Measurements from ENCODE around the gene BEX3.

BEX3 gene

DNA sequence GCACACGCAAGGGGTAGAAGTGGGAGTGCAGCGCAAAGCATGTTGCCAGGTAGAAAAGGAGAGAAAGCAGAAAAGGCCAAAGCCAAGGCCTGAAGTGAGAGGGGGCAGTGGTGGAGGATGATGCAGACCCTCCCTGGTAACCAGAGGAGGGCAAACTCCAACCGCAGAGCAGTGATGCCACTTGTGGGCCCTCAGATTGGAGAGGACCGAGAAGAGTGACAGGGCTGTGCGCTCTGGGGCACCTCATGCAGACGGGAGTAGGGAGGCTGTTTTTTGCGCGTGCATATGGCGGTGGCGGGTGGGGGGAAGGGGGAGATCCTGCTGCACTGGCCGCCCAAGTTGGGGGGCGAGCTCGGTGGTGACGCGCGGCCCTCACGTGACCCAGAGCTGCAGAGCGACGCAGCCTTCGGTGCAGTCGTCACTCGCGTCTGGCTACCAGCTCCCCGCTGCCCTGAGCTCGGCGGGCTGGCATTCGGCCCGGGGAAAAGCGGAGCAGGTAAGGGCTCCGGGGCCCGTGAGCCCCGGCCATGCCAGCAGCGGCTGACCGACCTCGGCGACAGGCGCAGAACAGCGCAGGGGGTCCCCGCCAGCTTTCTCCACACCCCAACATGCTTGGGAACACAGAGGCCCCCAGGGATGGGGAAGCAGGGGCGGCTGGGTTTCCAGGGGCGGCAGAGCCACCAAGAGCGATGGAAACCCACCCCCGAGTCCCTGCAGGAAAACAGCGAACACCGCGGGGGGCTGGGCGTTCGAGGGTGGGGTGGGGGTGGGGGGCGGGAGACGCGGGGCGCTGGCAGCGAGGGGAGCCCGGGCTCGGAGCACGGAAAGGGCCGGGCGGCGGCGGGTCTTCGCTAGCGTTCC lies at the start of gene BEX3:
Gene BEX3, plus strand, starts transcription at position 421 of the 861 bp plus-strand sequence. CDS start 984 bp downstream, outside the sequence.
- TF ChIP-seq, protein P1, sequence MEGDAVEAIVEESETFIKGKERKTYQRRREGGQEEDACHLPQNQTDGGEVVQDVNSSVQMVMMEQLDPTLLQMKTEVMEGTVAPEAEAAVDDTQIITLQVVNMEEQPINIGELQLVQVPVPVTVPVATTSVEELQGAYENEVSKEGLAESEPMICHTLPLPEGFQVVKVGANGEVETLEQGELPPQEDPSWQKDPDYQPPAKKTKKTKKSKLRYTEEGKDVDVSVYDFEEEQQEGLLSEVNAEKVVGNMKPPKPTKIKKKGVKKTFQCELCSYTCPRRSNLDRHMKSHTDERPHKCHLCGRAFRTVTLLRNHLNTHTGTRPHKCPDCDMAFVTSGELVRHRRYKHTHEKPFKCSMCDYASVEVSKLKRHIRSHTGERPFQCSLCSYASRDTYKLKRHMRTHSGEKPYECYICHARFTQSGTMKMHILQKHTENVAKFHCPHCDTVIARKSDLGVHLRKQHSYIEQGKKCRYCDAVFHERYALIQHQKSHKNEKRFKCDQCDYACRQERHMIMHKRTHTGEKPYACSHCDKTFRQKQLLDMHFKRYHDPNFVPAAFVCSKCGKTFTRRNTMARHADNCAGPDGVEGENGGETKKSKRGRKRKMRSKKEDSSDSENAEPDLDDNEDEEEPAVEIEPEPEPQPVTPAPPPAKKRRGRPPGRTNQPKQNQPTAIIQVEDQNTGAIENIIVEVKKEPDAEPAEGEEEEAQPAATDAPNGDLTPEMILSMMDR (IDR thresholded peaks at IDR 0.05; ENCODE audit: insufficient read depth, low read length, poor library complexity, severe bottlenecking) = no peak
- Histone ChIP-seq H3K27me3 (replicated peaks; ENCODE audit: control insufficient read depth, insufficient read depth, low read length) (no peaks in the 10 kb centered on the region; the same call in 1 of the 2 replicates), H3K4me3 (replicated peaks; ENCODE audit: low read depth, low read length) (peak within 1 kb of the TSS; percentile 56), H3K36me3 (ENCODE audit: control insufficient read depth, insufficient read depth, low read length) (no peaks in the 10 kb centered on the region)
- peak; percentile 11 for DNase-seq (ENCODE audit: extremely low read depth, insufficient read length)

DNA sequence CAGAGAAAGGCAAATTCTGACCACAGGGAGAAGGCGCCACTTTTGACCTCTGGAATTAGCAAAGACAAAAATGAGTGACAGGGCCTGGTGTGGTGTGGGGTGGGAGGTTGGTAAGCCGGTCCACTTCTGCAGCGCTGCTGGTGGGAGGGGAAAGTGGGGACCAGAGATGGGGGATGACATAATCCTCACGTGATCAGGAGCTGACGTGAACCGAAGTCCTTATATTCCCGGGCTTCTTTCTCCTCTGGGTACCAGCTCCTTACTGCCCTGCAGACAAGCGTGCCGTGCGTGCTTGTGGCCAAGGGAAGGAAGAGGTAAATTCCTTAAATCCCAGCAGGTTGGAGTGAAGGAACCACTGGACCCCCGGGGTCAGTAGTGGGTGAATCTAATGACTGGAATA lies 46.3 kb upstream of the BEX3 start, which contains the start of gene TCEAL7:
Gene TCEAL7, plus strand, starts transcription at position 249 of the 400 bp plus-strand sequence. CDS start 1,165 bp downstream, outside the sequence.
- TF ChIP-seq, protein P1 (IDR thresholded peaks at IDR 0.05; ENCODE audit: insufficient read depth, low read length, poor library complexity, severe bottlenecking) = no peak
- Histone ChIP-seq H3K36me3 (ENCODE audit: control insufficient read depth, insufficient read depth, low read length) (no peaks in the 10 kb centered on the region), H3K27me3 (replicated peaks; ENCODE audit: control insufficient read depth, insufficient read depth, low read length) (no peaks in the 10 kb centered on the region), H3K4me3 (replicated peaks; ENCODE audit: low read depth, low read length) (no peak within 1 kb of the TSS)
- DNase-seq (ENCODE audit: extremely low read depth, insufficient read length) = no peak

GRCh38 chrX:103330681-103331288 lies 45.6 kb upstream of the BEX3 start:
- no peaks in the 10 kb centered on the region for H3K27me3 ChIP-seq (replicated peaks; ENCODE audit: control insufficient read depth, insufficient read depth, low read length)
- no peak overlapping the region for H3K4me3 ChIP-seq (replicated peaks; ENCODE audit: low read depth, low read length)
- no peak for DNase-seq (ENCODE audit: extremely low read depth, insufficient read length)

DNA sequence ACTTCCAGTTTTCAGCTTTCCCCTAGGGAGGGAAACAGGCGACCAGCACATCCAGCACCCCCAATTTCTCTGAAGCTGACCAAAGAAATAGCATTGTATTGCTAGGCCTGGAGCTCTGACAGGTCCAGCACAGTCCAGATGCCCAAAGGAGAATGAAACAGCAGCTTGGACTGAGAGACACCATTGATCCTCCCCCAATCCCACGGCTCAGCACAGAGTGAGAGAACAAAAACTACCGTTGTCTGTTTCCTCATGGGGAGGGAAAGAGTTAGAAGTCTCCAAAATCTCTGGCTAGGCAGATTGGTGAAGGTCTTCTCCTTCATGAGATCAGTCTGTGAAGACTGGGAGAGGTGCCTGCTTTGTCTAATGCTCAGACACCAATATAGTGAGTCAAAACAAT lies 37.7 kb upstream of the BEX3 start:
- H3K27me3 ChIP-seq (replicated peaks; ENCODE audit: control insufficient read depth, insufficient read depth, low read length) = no peaks in the 10 kb centered on the region

More at GRCh38 chrX:103330681-103331288, 45.6 kb upstream of the BEX3 start:
- TF ChIP-seq, protein P1 (IDR thresholded peaks at IDR 0.05; ENCODE audit: insufficient read depth, low read length, poor library complexity, severe bottlenecking) = no peak
- H3K36me3 ChIP-seq (ENCODE audit: control insufficient read depth, insufficient read depth, low read length) = no peaks in the 10 kb centered on the region

DNA sequence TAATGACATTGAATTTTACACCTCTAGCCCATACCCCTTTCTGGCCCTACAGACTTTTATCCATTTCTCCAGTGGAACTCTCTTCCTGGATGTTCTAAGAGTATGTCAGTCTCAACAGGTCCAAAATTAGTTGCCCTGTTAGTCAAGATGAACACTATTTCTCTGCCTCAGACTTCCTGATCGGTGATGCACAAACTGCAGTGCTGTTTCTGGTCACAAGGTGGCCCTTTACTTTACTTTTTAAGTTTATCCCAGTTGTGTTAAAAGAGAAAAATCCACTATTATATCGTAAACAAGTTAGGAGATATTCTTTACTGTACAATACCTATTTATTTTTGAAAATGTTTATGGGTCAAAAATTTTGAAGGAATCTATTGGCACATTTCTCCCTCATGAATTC lies 33.2 kb upstream of the BEX3 start:
- Histone ChIP-seq H3K4me3 (replicated peaks; ENCODE audit: low read depth, low read length) (no peak overlapping the region), H3K36me3 (ENCODE audit: control insufficient read depth, insufficient read depth, low read length) (no peaks in the 10 kb centered on the region), H3K27me3 (replicated peaks; ENCODE audit: control insufficient read depth, insufficient read depth, low read length) (no peaks in the 10 kb centered on the region)
- DNase-seq (ENCODE audit: extremely low read depth, insufficient read length) = no peak
- TF ChIP-seq, protein P1 (IDR thresholded peaks at IDR 0.05; ENCODE audit: insufficient read depth, low read length, poor library complexity, severe bottlenecking) = peak; percentile 68

More for the DNA sequence above, 37.7 kb upstream of the BEX3 start:
- no peak overlapping the region for H3K4me3 ChIP-seq (replicated peaks; ENCODE audit: low read depth, low read length)
- TF ChIP-seq, protein P1 (IDR thresholded peaks at IDR 0.05; ENCODE audit: insufficient read depth, low read length, poor library complexity, severe bottlenecking) = no peak
- no peaks in the 10 kb centered on the region for H3K36me3 ChIP-seq (ENCODE audit: control insufficient read depth, insufficient read depth, low read length)
- no peak for DNase-seq (ENCODE audit: extremely low read depth, insufficient read length)

Measured in GM06990 (cell line).